SK-N-SH treated with all-trans-retinoic acid at 6 μM for 48 hours (cell line): ENCODE results near the gene KIAA1328.

Experiments
- CSDC2 ChIP-seq: fragments of 250-450 bp; sonication (Bioruptor Pico); IDR thresholded peaks from 2 replicates; pipeline ENCODE4 v1.5.0; 2020; ENCODE audit warnings: mild to moderate bottlenecking, moderate library complexity
- ESRRG ChIP-seq: fragments of 250-450 bp; sonication (Bioruptor Pico); IDR thresholded peaks from 2 replicates; pipeline ENCODE4 v1.6.1; 2021; ENCODE audit warnings: mild to moderate bottlenecking
- GLIS3 ChIP-seq: fragments of 250-450 bp; sonication (Bioruptor Pico); IDR thresholded peaks from 2 replicates; pipeline ENCODE4 v1.5.0; 2020; ENCODE audit warnings: mild to moderate bottlenecking, moderate library complexity
- PPARA ChIP-seq: fragments of 250-450 bp; sonication (Bioruptor Pico); IDR thresholded peaks from 2 replicates; pipeline ENCODE4 v1.5.0; 2020; ENCODE audit warnings: mild to moderate bottlenecking, borderline replicate concordance
- RARB ChIP-seq: fragments of 250-450 bp; sonication (Bioruptor Pico); IDR thresholded peaks from 2 replicates; pipeline ENCODE4 v1.8.0; 2021; ENCODE audit warnings: mild to moderate bottlenecking, moderate library complexity
- TCF4 ChIP-seq: fragments of 250-450 bp; sonication (Bioruptor Pico); IDR thresholded peaks from 2 replicates; pipeline ENCODE4 v1.8.0; 2021; ENCODE audit warnings: mild to moderate bottlenecking, moderate library complexity, borderline replicate concordance
- ZFP3 ChIP-seq: fragments of 250-450 bp; sonication (Bioruptor Pico); IDR thresholded peaks from 2 replicates; pipeline ENCODE4 v1.5.0; 2020; ENCODE audit warnings: mild to moderate bottlenecking, moderate library complexity
- ZNF565 ChIP-seq: fragments of 450-650 bp; formaldehyde crosslinking; conservative IDR thresholded peaks from 2 replicates; pipeline ENCODE4 v1.5.0; 2020; ENCODE audit warnings: low read depth, mild to moderate bottlenecking, moderate library complexity
- TF ChIP-seq, protein P1 (sequence below): fragments of 250-450 bp; sonication (Bioruptor Pico); IDR thresholded peaks from 2 replicates; pipeline ENCODE4 v1.8.0; 2020; ENCODE audit warnings: mild to moderate bottlenecking, moderate library complexity, borderline replicate concordance
- TF ChIP-seq, protein P2 (sequence below): fragments of 250-450 bp; sonication (Bioruptor Pico); IDR thresholded peaks from 2 replicates; pipeline ENCODE4 v1.5.1; 2020; ENCODE audit warnings: low read depth, mild to moderate bottlenecking, moderate library complexity
- TF ChIP-seq, protein P3 (sequence below): fragments of 250-450 bp; sonication (Bioruptor Pico); IDR thresholded peaks from 2 replicates; pipeline ENCODE4 v1.5.1; 2021; ENCODE audit warnings: mild to moderate bottlenecking, moderate library complexity
- TF ChIP-seq, protein P4 (sequence below): fragments of 250-450 bp; sonication (Bioruptor Pico); IDR thresholded peaks from 2 replicates; pipeline ENCODE4 v1.8.0; 2021; ENCODE audit warnings: low read depth, mild to moderate bottlenecking, moderate library complexity, borderline replicate concordance

DNA sequence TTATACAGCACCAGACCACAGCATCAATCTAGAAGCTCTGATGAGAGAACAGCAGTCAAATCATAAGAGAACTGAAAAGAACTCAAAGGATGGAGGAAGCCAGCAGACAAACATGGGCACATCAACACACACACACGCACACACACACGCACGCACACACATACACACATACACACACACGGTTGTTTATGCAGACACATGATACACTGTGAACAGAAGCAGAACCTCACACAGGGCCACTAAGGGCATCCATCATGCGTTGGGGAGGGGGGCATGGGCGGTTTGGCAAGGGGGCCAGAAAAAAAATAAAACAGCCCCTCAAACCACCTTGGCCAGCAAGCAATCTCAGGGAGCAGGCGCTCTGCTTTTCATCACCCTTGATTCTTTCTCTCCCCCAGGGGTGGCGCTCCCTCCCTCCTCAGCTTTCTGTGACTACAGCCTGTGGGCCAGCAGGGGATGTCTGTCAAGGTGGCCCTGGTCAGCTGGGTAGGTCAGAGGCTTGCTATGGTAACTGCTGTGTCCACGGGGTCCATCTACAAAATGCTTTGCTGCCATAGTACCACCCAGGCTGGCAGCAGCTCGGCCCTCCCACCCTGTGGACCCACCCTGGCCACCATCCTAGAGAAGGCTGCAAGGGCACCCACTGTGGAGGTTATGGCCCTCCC is 418.7 kb downstream of the KIAA1328 start:
- TF ChIP-seq CSDC2 (CRISPR knock-in tag), result no peak
- TF ChIP-seq, protein P1, sequence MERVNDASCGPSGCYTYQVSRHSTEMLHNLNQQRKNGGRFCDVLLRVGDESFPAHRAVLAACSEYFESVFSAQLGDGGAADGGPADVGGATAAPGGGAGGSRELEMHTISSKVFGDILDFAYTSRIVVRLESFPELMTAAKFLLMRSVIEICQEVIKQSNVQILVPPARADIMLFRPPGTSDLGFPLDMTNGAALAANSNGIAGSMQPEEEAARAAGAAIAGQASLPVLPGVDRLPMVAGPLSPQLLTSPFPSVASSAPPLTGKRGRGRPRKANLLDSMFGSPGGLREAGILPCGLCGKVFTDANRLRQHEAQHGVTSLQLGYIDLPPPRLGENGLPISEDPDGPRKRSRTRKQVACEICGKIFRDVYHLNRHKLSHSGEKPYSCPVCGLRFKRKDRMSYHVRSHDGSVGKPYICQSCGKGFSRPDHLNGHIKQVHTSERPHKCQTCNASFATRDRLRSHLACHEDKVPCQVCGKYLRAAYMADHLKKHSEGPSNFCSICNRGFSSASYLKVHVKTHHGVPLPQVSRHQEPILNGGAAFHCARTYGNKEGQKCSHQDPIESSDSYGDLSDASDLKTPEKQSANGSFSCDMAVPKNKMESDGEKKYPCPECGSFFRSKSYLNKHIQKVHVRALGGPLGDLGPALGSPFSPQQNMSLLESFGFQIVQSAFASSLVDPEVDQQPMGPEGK (CRISPR knock-in tag), result no peak
- no peak for TF ChIP-seq ESRRG (CRISPR knock-in tag)
- TF ChIP-seq, protein P2, sequence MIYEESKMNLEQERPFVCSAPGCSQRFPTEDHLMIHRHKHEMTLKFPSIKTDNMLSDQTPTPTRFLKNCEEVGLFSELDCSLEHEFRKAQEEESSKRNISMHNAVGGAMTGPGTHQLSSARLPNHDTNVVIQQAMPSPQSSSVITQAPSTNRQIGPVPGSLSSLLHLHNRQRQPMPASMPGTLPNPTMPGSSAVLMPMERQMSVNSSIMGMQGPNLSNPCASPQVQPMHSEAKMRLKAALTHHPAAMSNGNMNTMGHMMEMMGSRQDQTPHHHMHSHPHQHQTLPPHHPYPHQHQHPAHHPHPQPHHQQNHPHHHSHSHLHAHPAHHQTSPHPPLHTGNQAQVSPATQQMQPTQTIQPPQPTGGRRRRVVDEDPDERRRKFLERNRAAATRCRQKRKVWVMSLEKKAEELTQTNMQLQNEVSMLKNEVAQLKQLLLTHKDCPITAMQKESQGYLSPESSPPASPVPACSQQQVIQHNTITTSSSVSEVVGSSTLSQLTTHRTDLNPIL, result no peak
- TF ChIP-seq, protein P3, sequence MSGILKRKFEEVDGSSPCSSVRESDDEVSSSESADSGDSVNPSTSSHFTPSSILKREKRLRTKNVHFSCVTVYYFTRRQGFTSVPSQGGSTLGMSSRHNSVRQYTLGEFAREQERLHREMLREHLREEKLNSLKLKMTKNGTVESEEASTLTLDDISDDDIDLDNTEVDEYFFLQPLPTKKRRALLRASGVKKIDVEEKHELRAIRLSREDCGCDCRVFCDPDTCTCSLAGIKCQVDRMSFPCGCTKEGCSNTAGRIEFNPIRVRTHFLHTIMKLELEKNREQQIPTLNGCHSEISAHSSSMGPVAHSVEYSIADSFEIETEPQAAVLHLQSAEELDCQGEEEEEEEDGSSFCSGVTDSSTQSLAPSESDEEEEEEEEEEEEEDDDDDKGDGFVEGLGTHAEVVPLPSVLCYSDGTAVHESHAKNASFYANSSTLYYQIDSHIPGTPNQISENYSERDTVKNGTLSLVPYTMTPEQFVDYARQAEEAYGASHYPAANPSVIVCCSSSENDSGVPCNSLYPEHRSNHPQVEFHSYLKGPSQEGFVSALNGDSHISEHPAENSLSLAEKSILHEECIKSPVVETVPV (CRISPR knock-in tag), result no peak
- TF ChIP-seq ZFP3 (CRISPR knock-in tag), result no peak
- no peak for TF ChIP-seq GLIS3
- no peak for TF ChIP-seq RARB
- TF ChIP-seq PPARA (CRISPR knock-in tag), result no peak
- no peak for TF ChIP-seq TCF4 (CRISPR knock-in tag)
- no peak for TF ChIP-seq ZNF565 (CRISPR knock-in tag)
- TF ChIP-seq, protein P4, sequence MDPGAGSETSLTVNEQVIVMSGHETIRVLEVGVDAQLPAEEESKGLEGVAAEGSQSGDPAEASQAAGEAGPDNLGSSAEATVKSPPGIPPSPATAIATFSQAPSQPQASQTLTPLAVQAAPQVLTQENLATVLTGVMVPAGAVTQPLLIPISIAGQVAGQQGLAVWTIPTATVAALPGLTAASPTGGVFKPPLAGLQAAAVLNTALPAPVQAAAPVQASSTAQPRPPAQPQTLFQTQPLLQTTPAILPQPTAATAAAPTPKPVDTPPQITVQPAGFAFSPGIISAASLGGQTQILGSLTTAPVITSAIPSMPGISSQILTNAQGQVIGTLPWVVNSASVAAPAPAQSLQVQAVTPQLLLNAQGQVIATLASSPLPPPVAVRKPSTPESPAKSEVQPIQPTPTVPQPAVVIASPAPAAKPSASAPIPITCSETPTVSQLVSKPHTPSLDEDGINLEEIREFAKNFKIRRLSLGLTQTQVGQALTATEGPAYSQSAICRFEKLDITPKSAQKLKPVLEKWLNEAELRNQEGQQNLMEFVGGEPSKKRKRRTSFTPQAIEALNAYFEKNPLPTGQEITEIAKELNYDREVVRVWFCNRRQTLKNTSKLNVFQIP (CRISPR knock-in tag), result no peak
